PC-9 (cell line): Measurements from ENCODE around the gene PTH1R.

Experiments used
- CTCF ChIP-seq: fragments of 200-600 bp; sonication (generic); conservative IDR thresholded peaks from 2 replicates; pipeline ENCODE4 v1.6.1; 2017; ENCODE audit warnings: mixed run types, antibody characterized with exemption, mild to moderate bottlenecking, moderate library complexity
- EZH2 ChIP-seq: fragments of 200-600 bp; sonication (generic); IDR thresholded peaks from 2 replicates; pipeline ENCODE4 v1.8.0; 2017; ENCODE audit warnings: antibody characterized with exemption, low read depth

GRCh38 chr3:46877406-46878125, at the start of gene PTH1R:
- TF ChIP-seq EZH2 (no peak), CTCF (no peak)
